ENCODE measurements around the gene TKTL2.

Gene TKTL2

DNA sequence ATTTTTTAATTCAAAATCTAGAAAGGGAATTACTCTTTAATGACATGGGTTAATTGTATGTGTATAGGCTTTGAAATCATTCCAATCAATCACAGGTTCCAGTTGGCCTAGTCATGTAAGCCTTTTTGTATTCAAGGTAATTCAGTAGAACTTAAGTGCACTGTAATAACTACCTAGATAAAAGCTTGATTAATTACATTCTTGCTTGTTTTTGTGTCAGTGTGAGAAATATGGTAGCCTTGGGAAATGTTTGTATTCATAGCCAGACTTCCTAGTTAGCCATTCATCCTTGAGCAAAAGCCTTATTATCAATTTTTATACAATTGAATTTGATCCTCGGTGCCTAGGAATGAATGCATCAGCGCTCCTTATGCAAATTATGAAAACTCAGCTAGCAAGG lies 33.5 kb downstream of the TKTL2 start:
- DNase-seq: no peak

Data from inflammatory macrophage treated with lipopolysaccharide for 1 hour (primary cell).